GM12878 (cell line): ENCODE measurements around the gene NPLOC4.

Source experiments
- CTCF ChIP-seq, 3 experiments: IDR thresholded peaks in 2 of 3; conservative IDR thresholded peaks in 1 of 3; 2 replicates each; pipeline ENCODE4 v1.5.1; 2011; ENCODE audit warnings: low read depth in 3 of 3, low read length in 3 of 3, mild to moderate bottlenecking in 3 of 3, control low read depth in 2 of 3, moderate library complexity in 2 of 3, inconsistent platforms in 1 of 3, mixed read lengths in 1 of 3; ENCODE audit not compliant: control insufficient read depth in 2 of 3, insufficient read depth in 1 of 3; ENCODE audit errors: extremely low read depth in 1 of 3
- EZH2 ChIP-seq: IDR thresholded peaks from 2 replicates; pipeline ENCODE4 v1.6.1; 2012; ENCODE audit warnings: low read depth, mild to moderate bottlenecking, control low read depth, inconsistent platforms, low read length, borderline replicate concordance; ENCODE audit not compliant: control insufficient read depth
- GABPA ChIP-seq: IDR thresholded peaks from 2 replicates; pipeline ENCODE4 v1.6.1; 2014; ENCODE audit warnings: antibody characterized with exemption, low read depth, mild to moderate bottlenecking, inconsistent platforms
- MYC ChIP-seq: IDR thresholded peaks from 2 replicates; pipeline ENCODE4 v1.6.1; 2011; ENCODE audit warnings: mild to moderate bottlenecking, low read length, moderate library complexity, inconsistent platforms; ENCODE audit not compliant: insufficient read depth, insufficient replicate concordance, insufficient read length, severe bottlenecking
- NFYA ChIP-seq: IDR thresholded peaks from 2 replicates; pipeline ENCODE4 v1.6.1; 2011; ENCODE audit warnings: low read depth, mild to moderate bottlenecking, low read length, improper control_type of control experiment, borderline replicate concordance
- POLR2AphosphoS5 ChIP-seq: IDR thresholded peaks from 2 replicates; pipeline ENCODE4 v1.6.1; 2011; ENCODE audit warnings: mild to moderate bottlenecking, low read length, inconsistent platforms
- YBX1 ChIP-seq: fragments of 450-650 bp; IDR thresholded peaks from 2 replicates; pipeline ENCODE4 v1.6.1; 2016; ENCODE audit warnings: antibody characterized with exemption
- YY1 ChIP-seq: IDR thresholded peaks from 2 replicates; pipeline ENCODE4 v1.6.1; 2011; ENCODE audit warnings: low read depth, mild to moderate bottlenecking, low read length
- TF ChIP-seq, protein P1 (sequence below): IDR thresholded peaks from 2 replicates; pipeline ENCODE4 v1.6.1; 2012; ENCODE audit warnings: mild to moderate bottlenecking, low read depth, low read length

DNA sequence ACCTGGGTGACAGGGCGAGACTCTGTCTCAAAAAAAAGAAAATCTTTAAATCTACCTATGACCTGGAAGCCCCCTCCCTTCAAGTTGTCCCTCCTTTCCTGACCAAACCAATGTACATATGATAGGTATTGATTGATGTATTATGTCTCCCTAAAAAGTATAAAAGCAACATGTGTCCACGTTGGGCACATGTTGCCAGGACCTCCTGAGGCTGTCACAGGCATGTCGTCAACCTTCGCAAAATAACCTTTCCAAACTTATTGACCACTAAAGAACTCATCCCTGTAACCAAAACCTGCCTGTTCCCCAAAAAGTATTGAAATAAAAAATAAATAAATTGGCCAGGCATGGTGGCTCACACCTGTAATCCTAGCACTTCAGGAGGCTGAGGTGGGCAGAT lies 25.1 kb upstream of the NPLOC4 start:
- TF ChIP-seq YBX1 (no peak), CTCF (IDR thresholded peaks at IDR 0.05 in 2 of 3, conservative IDR thresholded peaks at IDR 0.05 in 1 of 3; ENCODE audit: control insufficient read depth in 2 of 3, extremely low read depth in 1 of 3, insufficient read depth in 1 of 3, low read depth in 3 of 3, low read length in 3 of 3) (no peak), NFYA (no peak), GABPA (no peak), MYC (no peak), YY1 (no peak), POLR2AphosphoS5 (no peak), EZH2 (no peak)
- TF ChIP-seq, protein P1, sequence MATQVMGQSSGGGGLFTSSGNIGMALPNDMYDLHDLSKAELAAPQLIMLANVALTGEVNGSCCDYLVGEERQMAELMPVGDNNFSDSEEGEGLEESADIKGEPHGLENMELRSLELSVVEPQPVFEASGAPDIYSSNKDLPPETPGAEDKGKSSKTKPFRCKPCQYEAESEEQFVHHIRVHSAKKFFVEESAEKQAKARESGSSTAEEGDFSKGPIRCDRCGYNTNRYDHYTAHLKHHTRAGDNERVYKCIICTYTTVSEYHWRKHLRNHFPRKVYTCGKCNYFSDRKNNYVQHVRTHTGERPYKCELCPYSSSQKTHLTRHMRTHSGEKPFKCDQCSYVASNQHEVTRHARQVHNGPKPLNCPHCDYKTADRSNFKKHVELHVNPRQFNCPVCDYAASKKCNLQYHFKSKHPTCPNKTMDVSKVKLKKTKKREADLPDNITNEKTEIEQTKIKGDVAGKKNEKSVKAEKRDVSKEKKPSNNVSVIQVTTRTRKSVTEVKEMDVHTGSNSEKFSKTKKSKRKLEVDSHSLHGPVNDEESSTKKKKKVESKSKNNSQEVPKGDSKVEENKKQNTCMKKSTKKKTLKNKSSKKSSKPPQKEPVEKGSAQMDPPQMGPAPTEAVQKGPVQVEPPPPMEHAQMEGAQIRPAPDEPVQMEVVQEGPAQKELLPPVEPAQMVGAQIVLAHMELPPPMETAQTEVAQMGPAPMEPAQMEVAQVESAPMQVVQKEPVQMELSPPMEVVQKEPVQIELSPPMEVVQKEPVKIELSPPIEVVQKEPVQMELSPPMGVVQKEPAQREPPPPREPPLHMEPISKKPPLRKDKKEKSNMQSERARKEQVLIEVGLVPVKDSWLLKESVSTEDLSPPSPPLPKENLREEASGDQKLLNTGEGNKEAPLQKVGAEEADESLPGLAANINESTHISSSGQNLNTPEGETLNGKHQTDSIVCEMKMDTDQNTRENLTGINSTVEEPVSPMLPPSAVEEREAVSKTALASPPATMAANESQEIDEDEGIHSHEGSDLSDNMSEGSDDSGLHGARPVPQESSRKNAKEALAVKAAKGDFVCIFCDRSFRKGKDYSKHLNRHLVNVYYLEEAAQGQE = no peak
